ENCODE results near the gene ARL6IP1.
A peak's percentile ranks its signal among the peaks of the same experiment; 100 is the strongest.

Gene ARL6IP1

DNA sequence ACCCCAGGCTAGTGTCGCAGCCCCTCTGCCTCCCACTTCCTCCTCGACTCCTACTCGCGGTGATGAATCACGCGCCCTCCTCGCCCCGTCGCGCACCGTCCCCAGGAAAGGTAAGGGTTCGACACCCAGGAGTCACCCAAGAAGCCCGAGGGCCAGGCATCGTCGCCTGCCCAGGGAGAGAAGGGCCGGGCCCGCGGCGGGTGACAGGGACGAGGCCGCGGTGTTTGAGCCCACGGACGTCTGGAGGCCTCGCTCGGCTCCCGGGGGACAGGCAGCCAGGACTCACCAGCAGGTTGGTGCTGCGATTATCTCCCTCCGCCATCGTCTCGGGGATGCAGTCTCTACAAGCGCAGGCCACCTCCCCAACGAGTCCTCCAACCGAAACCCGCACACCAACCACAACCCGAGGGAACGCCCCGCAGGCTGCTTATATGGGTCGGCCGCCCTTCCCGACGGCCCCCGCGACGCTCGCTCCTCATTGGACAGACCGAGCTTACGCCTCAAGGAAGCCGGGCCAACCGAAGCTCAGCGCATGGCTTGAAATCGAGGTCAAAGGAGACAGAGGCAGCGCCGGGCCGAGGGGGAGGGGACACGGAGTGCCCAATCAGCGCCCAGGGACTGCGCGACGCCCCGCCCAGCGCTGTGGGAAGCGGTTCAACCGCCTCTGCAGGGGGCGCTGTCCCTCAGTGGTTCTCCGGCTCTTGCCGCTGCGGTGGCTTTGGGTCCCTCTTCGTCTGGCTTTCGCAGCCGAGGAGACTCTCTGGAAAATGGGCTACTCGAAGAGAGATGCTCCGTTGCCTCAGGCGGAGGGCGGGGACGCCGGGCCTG, at the start of gene ARL6IP1:
ARL6IP1 (minus strand) TSS at position 405 of the 828 bp plus-strand sequence; CDS start at position 322, 83 bp downstream.
- DNase-seq, result peak; percentile 98 to 99

GRCh38 chr16:18846416-18846815, 45.1 kb upstream of the ARL6IP1 start:
- no peak for DNase-seq

DNA sequence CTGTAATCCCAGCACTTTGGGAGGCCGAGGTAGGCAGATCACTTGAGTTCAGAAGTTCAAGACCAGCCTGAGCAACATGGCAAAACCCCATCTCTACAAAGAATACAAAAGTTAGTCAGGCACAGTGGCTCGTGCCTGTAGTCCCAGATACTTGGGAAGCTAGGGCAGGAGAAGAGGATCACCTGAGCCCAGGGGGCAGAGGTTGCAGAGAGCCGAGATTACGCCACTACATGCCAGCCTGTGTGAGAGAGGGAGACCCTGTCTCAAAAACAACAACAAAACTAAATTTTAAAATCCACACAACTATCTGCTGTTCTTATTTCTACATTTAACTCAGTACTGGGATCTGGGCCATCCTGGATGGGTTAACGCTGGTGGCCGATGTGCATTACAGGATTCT, 41.2 kb upstream of the ARL6IP1 start:
- no peak for DNase-seq

DNA sequence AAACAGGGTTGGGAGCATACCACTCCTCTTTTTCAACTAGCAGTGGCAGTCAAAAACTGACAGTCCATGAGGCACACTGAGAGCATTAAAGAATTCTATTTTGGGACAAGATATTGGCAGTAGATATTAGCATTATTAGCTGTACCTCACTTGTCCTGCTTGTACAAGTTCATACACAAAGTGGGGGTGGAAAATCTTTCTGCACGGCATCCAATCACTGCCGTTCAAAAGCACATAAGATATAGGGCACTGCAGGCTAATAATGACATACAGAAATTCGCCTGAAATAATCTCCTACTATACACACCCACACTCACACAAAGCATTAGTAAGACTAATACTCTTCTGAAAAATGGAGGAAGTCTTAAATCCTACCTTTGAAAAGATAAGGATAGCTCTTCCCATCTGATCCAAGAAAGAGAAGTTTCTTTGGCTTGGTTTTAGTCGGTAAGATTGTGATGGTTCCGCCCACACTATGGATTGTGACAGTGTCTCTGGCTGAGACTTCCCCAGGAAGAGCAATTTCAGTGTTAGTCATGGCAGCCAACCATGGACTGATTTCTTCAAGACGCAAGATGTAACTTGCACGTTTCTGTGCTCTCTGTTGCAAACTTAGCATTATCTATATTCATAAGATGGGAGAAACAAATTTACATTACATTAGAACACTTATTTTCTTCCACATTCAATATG, 40.6 kb upstream of the ARL6IP1 start:
- DNase-seq, result no peak

DNA sequence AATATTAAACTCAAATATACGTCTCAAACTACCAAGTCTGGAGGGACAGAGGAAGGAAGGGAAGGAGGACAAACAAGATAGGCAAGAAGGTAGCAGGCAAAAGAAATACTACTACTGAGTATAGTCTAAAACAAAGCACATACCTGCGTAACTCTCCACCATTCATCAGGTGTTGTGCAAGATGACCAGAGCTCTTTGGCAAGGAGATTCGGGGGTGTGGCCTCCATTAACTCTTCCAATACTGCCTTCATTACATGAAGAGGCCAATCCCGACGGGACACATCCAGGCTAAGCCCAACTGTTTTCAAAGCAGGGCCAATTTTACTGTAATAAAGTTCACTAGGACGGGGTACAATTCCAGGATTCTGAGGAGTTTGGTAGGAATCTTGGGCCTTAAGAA, 38.2 kb upstream of the ARL6IP1 start:
- DNase-seq, result no peak

GRCh38 chr16:18836702-18837101, 35.4 kb upstream of the ARL6IP1 start:
- DNase-seq, result no peak

DNA sequence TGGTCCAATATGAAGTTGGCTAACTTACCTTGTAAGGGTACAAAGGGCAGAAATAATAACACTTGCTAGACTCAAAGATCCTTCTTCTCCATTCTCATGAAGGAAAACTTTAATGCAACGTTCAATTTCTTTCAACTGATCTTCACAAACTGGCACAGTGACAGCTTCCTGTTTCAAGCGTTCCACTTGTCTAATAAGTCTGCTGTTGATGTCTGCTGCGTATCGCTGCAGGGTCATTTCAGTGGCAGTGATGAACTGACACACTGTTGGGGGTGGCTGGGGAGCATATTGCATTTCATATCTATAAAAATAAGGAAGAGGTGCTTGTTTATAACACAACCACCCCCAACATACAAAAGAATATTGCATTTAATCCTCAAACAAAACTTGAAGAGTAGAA, 33.5 kb upstream of the ARL6IP1 start:
- no peak for DNase-seq

DNA sequence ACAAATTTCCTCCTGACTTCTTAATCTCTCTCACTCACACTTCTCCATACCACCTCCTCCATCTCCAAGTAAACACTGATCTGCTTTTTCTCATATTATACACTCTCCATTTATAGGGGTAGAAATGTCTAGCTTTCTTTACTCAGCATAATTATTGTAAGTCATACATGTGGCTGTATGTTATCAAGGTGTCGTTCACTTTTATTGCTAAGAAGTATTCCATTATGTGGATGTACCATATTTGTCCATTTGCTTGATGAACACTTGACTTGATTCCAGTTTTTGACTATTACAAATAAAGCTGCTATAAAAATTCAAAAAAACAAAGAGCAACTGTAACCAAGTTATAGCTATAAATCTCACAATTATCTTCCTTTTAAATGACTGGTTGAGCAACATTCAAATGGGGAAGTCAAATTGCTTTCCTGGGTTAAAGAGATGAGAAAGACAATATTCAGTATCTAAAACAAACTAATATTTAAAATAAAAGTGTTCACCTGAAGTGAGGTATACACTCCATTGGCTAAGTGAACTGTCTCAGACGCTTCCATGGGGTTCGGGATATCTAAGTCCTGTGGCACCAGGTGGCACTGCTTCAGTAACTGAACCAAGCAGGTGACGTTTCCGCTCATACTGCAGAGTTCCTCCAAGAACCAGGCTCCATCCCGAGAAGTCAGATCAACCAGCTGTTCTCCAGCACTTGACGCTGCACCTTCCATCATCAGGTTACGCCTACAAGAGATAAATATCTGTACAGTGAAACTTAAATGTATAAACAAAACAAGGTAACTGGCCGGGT, 32.6 kb upstream of the ARL6IP1 start:
- DNase-seq, result no peak

DNA sequence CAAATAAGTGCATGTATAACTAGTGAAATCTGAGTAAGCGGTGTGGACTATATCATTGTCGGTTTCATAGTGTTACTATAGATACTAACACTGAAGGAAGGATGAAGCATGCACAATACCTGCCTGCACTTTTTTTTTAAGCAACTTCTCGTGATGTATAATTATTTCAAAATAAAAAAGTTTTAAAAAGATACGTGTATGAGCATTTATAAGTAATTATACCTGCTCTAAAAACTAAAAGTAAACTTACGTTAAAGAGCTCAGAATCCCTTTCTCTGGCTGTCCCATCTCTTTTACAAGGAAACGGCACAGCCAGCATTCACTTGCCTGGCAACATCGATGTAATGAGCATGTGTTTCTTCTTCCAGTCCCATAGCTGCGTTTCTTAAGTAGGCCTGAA, 31.3 kb upstream of the ARL6IP1 start:
- no peak for DNase-seq

GRCh38 chr16:18832006-18832405, 30.7 kb upstream of the ARL6IP1 start:
- no peak for DNase-seq

GRCh38 chr16:18829251-18829650, 27.9 kb upstream of the ARL6IP1 start:
- DNase-seq, result no peak

DNA sequence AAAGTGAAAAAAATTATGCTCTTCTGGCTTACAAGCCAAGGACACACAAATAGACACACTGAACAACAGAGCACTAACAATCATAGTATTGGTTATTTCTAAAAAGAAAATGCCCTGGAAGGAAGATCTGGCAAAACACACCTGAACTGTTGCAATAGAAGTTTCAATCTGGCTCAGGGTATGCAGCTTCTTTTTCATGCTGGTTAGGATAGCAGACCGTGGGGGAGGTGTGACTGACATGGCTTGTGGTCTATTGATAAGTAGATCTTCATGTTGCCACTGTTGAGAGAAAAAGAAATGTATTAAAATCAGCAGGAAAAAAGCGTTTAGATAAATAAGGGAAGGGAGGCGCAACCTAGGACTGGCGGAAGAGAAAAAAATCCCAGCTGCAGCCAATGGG, 26.5 kb upstream of the ARL6IP1 start:
- no peak for DNase-seq

GRCh38 chr16:18816286-18816685, 14.9 kb upstream of the ARL6IP1 start:
- no peak for DNase-seq

DNA sequence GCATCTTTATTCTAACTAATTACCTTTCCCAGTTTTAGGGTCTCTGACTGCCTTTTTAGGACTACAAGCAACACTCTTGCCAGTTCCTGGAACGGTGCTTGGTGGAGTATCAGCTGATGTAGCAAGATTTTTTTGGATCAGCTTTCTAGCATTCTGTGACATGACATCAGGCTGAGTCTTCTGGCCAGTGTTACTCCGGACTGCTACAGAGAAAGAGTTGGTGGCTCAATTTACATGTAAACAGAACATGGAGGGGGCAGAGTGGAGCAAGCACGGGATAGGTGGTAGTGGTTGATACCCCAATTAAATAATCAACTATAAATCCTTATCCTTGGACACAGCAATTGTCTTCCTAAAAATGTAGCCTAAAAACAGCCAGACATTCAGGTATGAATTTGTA, 10.6 kb upstream of the ARL6IP1 start:
- DNase-seq, result no peak

- DNase-seq, result no peak
Observed at GRCh38 chr16:18809165-18809564, 7.8 kb upstream of the ARL6IP1 start.

DNA sequence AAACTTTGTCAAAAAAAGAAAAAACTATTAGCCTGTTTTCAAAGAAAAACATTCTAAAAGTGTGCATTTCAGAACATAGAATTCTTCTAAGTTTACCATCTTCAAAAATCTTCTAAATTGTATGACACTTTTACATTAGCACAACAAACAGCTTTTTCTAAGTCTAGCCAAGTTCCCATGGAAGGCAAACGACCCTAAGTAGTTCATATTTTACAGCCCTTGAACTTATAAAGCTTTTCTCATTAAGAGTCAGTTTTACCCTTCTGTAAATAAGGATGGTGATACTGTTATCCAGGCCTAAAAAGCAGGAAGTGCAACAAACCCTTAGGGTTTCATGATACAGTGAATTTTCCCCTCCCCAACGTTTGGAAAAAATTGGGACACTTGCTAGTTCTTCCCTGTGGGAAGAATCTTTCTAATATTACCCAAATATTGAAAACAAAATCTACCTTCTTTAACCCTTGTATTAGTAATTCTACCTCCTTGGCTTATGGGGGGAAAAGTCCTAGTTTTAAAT, 4.0 kb upstream of the ARL6IP1 start:
- DNase-seq, result no peak

DNA sequence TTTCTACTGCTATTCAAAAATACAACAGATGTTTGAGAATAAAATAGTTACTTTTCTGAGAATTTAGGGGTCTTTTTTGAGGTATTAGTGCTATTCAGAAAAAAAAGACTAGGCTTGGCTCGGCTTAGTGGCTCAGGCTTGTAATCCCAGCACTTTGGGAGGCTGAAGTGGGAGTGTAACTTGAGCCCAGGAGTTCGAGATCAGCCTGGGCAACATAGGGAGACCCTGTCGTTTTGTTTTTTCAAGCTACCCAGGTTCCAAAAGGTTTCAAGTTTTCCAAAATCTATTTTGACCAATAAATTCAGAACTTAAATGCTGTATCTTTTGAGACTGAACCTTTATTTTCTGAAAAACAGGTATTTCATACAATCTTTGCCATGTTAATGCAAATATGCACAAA, 3.2 kb upstream of the ARL6IP1 start:
- DNase-seq, result no peak

DNA sequence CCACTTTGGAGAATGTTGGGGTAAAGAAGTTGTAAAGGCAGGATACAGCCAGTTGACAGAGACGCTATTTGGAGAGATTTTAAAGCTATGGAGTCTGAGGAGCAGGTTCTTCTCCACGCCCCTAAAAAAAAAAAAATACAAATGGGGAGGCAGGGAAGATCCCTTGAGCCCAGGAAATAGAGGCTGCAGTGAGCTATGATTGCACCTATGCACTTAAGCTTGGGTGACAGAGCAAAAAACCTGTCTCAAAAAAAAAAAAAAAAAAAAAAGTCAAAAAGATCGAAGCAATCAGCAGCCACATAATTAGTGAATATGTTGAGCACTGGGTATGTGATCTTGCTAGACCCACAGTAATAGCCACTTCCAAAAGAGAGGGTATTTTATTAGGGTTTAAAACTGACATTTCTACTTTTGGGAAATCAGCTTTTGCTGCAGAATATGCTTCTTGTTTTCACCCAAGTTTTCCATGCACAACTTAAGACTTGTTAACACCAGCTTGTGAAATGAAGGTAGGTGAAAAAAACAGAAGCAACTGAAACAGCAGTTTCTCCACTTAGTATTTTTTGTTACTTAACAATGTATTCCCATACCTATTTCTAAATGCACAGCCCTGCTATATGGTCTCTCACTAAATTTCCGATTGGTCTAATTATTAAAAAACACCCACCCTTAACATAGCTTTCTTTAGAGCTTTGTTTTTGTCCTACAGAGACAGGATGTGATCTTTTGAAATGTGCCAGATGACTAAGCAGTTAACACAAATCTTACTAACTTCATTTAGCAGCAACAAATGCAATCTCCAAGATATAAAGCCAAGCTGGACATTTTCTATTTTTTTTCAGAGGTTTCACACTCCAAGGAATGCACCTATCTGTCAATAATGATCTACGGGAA, 2.5 kb upstream of the ARL6IP1 start:
- DNase-seq, result no peak

- no peak for DNase-seq
Observed at GRCh38 chr16:18802767-18803343, 1.5 kb upstream of the ARL6IP1 start.

DNA sequence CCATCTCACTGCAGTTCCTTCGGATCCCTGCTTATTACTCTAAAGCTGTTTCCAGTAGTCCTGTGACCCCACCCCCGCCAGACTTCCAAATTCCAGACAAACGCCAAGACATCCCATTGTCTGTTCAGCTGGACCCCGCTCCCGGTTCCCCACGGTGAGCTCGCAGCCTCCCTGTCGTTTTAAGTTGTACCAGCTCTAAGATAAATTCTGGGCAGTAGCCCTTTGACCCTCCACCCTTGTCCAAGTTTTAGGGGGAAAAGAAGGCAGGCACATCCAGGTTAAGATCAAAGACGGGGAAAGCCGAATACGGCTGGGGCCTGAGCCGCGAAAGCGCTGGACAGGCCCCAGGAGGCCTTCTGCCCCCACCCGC, 589 bp downstream of the ARL6IP1 start:
- DNase-seq, result no peak

GRCh38 chr16:18800293-18800692, 1.1 kb downstream of the ARL6IP1 start:
- DNase-seq, result no peak

DNA sequence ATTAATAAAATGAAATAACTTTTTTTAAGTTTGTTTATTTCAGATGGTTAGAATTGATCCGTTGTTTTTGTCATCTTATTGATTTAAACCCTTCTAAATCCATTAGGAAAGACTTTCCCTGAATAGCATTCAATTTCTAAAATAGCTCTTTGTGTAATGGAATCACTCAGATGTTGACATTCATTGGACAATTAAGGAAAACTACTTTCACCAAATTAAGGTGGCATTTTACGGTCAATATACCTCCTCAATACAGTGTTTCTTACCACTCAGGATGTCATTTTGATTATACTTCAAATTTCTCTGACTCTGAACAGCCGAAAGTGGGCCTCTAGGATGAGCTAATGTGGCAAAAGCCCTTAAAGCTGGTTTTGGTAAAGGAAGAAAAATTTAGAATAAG, 1.8 kb downstream of the ARL6IP1 start:
- no peak for DNase-seq

Data from activated CD4-positive, alpha-beta T cell treated with anti-CD3 and anti-CD28 coated beads, Interleukin-2, amount 50 U/mL, for 48 hours (primary cell).